Osteocyte (in vitro differentiated cells): Measurements from ENCODE around the gene KIAA1958. TPM values are rescaled to one million over a fixed set of nuclear protein-coding genes. Genes with fewer than 3 reads are reported as not detected.
"Not testable (repeated sequence)": the region's sequence is repeated elsewhere in the genome, so short reads cannot be mapped to it uniquely, and the experiment has no call there.

Source experiments
- DNase-seq: peaks from one replicate; pipeline ENCODE4 v3.0.0; 2021; ENCODE audit warnings: mixed read lengths; ENCODE audit not compliant: unreplicated experiment; ENCODE audit errors: extremely low spot score
- H3K27ac Mint-ChIP-seq: one replicate; pipeline ENCODE4 v1.8.0; 2021; ENCODE audit warnings: mild to moderate bottlenecking, mixed read lengths; ENCODE audit not compliant: unreplicated experiment
- H3K27me3 Mint-ChIP-seq: one replicate; pipeline ENCODE4 v1.8.0; 2021; ENCODE audit warnings: mixed read lengths; ENCODE audit not compliant: unreplicated experiment
- H3K36me3 Mint-ChIP-seq: one replicate; pipeline ENCODE4 v1.8.0; 2021; ENCODE audit warnings: mixed read lengths; ENCODE audit not compliant: unreplicated experiment
- H3K4me1 Mint-ChIP-seq: one replicate; pipeline ENCODE4 v1.8.0; 2021; ENCODE audit warnings: mixed read lengths; ENCODE audit not compliant: unreplicated experiment
- H3K4me3 Mint-ChIP-seq: one replicate; pipeline ENCODE4 v1.8.0; 2021; ENCODE audit warnings: mild to moderate bottlenecking, moderate library complexity, mixed read lengths; ENCODE audit not compliant: unreplicated experiment
- H3K9me3 Mint-ChIP-seq: one replicate; pipeline ENCODE4 v1.8.0; 2021; ENCODE audit warnings: mixed read lengths; ENCODE audit not compliant: unreplicated experiment
- CTCF ChIP-seq: fragments of 200-600 bp; sonication (generic); IDR thresholded peaks from 2 replicates; pipeline ENCODE4 v1.5.0; 2021; ENCODE audit warnings: antibody characterized with exemption, mild to moderate bottlenecking, moderate library complexity
- total RNA-seq: library from RNA; stranded (reverse); gene quantifications from 2 replicates; pipeline ENCODE4 v1.2.1, GENCODE V29; 2021

Gene KIAA1958
- total RNA-seq, 1 donor from 2014 or later: 4.9 TPM

GRCh38 chr9:112506571-112506970 is 19.9 kb downstream of the KIAA1958 start:
- H3K4me3 Mint-ChIP-seq: no peak overlapping the region
- H3K4me1 Mint-ChIP-seq: peaks cover 12% of the 10 kb centered on the region
- no peak for TF ChIP-seq CTCF

GRCh38 chr9:112507001-112507680 is 20.5 kb downstream of the KIAA1958 start:
- H3K36me3 Mint-ChIP-seq: no peaks in the 10 kb centered on the region
- no peaks in the 10 kb centered on the region for H3K27me3 Mint-ChIP-seq
- H3K4me3 Mint-ChIP-seq: no peak overlapping the region
- no peaks in the 10 kb centered on the region for H3K9me3 Mint-ChIP-seq
- DNase-seq: no peak
- H3K27ac Mint-ChIP-seq: no peak overlapping the region
- H3K4me1 Mint-ChIP-seq: peaks cover 9% of the 10 kb centered on the region
- no peak for TF ChIP-seq CTCF

More at GRCh38 chr9:112506571-112506970, 19.9 kb downstream of the KIAA1958 start:
- Mint-ChIP-seq H3K27me3 (no peaks in the 10 kb centered on the region), H3K27ac (no peak overlapping the region), H3K36me3 (no peaks in the 10 kb centered on the region), H3K9me3 (no peaks in the 10 kb centered on the region)
- no peak for DNase-seq

GRCh38 chr9:112508377-112508776 is 21.8 kb downstream of the KIAA1958 start:
- Mint-ChIP-seq H3K4me3 (no peak overlapping the region), H3K4me1 (peaks cover 5% of the 10 kb centered on the region), H3K27ac (no peak overlapping the region), H3K9me3 (no peaks in the 10 kb centered on the region), H3K27me3 (no peaks in the 10 kb centered on the region), H3K36me3 (no peaks in the 10 kb centered on the region)
- no peak for DNase-seq
- no peak for TF ChIP-seq CTCF

- H3K9me3 Mint-ChIP-seq, H3K27me3 Mint-ChIP-seq, H3K27ac Mint-ChIP-seq, H3K4me1 Mint-ChIP-seq, DNase-seq, H3K36me3 Mint-ChIP-seq, H3K4me3 Mint-ChIP-seq: not testable (repeated sequence)
Measured at GRCh38 chr9:112512377-112512776, 25.8 kb downstream of the KIAA1958 start.

GRCh38 chr9:112516769-112517168 is 30.1 kb downstream of the KIAA1958 start:
- Mint-ChIP-seq H3K36me3 (no peaks in the 10 kb centered on the region), H3K4me3 (no peak overlapping the region), H3K27me3 (no peaks in the 10 kb centered on the region), H3K9me3 (no peaks in the 10 kb centered on the region), H3K4me1 (no peaks in the 10 kb centered on the region), H3K27ac (no peak overlapping the region)
- TF ChIP-seq CTCF: no peak
- DNase-seq: no peak
